Colon (tissue), 2 donors: Measurements from ENCODE around the gene ZC3HAV1.
"Not testable (repeated sequence)": the region's sequence is repeated elsewhere in the genome, so short reads cannot be mapped to it uniquely, and the experiment has no call there.

ENCODE experiments used
- FAIRE-seq: peaks from 2 replicates; lab custom pipeline; 2012; peaks lifted over from hg19 to GRCh38; lab: Jason Lieb, UNC
- donor health status: control.
- donor health status: control.

The ZC3HAV1 gene

GRCh38 chr7:139109188-139109982 lies at the start of gene ZC3HAV1:
Gene ZC3HAV1 (minus strand): TSS chr7:139109720. CDS start chr7:139109331, 389 bp downstream.
- FAIRE-seq = no peak

- FAIRE-seq = no peak
These were observed 44.3 kb upstream of the ZC3HAV1 start for GRCh38 chr7:139153832-139154231.

- no peak for FAIRE-seq
These were observed 42.6 kb upstream of the ZC3HAV1 start for GRCh38 chr7:139152149-139152548.

- FAIRE-seq = no peak
These were observed 29.6 kb upstream of the ZC3HAV1 start for GRCh38 chr7:139139150-139139549.

DNA sequence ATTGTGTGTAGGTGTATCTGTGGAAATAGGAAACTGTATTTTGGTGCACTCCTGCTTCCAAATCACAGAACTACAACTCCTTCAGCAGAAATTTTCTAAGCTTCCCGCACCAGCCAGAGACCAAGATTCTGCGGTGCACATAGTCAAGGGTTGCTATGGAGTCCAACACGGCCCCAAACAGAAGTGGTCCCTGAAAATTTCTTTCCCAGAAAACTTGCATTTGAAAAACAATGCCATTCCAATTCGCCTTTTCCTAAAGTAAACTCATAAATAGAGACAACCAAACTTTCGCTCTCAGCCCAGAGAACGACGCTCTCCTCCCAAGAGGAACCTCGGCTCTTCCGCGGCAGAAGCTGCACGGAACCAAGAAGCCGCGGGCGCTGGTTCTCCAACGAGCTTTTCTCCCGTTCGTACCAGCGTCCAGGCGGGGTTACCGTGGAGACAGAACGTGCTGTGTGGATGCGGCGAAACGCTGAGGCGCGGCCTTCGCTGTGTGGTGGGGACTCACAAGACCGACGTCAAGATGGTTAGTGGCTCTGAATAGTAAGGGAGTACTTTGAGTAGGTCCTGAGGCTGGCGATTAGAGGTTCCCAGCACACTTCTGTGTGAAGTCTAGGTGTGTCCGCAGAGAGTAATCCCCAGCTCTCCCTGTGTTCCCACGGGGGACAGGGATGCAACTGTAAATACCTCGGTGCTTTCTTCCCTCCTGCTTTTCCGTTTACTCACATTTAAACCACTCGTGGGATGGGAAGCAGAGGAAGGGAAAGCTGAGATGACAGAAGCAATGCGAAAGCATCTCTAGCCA lies 24.0 kb upstream of the ZC3HAV1 start:
- FAIRE-seq = no peak

DNA sequence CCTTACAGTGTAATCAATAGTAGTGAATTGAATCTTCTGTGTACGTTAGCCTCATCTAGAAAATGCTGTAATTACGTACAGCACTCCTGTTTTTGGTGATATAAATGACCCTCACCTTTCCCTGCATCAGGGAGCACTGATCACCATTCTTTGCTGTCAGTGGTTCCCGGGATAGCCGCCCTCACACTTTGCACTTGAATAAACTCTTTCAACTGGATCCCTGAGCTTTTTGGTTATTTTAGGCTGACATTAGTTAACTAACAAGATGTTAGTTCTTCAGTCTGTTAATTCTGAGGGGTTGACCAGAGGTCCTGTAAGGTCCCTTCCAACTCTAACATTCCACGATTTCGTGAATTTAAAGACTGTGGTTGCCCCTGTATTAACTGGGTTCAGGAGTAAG lies 23.4 kb upstream of the ZC3HAV1 start:
- FAIRE-seq = no peak

GRCh38 chr7:139131601-139132041 lies 22.1 kb upstream of the ZC3HAV1 start:
- FAIRE-seq = no peak

DNA sequence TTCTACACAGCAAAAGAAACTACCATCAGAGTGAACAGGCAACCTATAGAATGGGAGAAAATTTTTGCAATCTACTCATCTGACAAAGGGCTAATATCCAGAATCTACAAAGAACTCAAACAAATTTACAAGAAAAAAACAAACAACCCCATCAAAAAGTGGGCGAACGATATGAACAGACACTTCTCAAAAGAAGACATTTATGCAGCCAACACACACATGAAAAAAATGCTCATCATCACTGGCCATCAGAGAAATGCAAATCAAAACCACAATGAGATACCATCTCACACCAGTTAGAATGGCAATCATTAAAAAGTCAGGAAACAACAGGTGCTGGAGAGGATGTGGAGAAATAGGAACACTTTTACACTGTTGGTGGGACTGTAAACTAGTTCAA lies 20.3 kb upstream of the ZC3HAV1 start:
- FAIRE-seq = not testable (repeated sequence)

DNA sequence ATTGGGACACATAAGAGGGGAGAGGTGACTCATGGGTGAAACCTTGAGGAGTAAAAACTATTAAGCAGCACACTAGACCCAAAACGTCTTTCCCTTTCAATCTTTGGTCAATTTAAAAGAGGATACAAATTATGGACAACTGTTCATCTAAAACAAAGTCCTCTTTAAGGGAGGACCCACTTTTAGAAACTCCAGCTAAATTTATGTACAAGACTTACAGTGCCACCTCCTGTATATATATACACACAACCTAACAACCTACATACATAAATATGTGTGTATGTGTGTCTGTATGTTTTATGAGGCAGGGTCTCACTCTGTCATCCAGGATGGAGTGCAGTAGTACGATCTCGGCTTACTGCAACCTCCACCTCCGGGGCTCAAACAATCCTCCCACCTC lies 18.1 kb upstream of the ZC3HAV1 start:
- no peak for FAIRE-seq

DNA sequence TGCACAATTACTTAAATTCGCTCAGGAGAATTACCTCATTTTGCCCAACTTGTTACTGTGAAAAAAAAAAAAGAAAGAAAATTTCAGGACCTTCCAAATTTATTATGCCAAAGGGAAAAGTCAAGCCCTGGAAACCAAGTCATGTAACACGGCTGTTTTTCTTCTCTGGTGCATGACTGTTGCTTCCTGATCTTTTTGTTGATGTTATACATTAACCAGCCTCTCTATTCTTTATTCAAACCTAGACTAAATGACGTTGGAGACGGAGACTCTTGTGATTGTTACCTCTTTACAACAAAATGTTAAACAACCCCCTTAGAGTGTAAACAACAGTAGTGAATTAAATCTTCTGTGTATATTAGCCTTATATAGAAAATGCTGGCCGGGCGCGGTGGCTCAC lies 16.1 kb upstream of the ZC3HAV1 start:
- FAIRE-seq = no peak

DNA sequence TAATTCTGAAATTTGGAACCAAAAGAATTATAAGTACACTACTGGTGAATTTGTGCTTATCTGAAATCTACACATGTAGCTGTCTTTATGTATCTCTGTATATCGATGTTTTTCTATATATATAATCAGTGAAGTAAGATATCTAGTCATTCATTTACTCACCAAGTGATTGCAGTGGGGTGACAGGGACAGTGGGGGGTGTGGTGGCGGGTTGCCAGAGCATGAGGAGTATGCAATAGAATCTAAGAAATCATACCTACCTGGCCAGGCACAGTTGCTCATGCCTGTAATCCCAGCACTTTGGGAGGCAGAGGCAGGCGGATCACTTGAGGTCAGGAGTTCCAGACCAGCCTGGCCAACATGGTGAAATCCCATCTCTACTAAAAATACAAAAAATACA lies 15.5 kb upstream of the ZC3HAV1 start:
- not testable (repeated sequence) for FAIRE-seq

GRCh38 chr7:139124084-139124914 lies 14.8 kb upstream of the ZC3HAV1 start:
- FAIRE-seq = no peak

- no peak for FAIRE-seq
These were observed 9.9 kb upstream of the ZC3HAV1 start for GRCh38 chr7:139119486-139119849.

DNA sequence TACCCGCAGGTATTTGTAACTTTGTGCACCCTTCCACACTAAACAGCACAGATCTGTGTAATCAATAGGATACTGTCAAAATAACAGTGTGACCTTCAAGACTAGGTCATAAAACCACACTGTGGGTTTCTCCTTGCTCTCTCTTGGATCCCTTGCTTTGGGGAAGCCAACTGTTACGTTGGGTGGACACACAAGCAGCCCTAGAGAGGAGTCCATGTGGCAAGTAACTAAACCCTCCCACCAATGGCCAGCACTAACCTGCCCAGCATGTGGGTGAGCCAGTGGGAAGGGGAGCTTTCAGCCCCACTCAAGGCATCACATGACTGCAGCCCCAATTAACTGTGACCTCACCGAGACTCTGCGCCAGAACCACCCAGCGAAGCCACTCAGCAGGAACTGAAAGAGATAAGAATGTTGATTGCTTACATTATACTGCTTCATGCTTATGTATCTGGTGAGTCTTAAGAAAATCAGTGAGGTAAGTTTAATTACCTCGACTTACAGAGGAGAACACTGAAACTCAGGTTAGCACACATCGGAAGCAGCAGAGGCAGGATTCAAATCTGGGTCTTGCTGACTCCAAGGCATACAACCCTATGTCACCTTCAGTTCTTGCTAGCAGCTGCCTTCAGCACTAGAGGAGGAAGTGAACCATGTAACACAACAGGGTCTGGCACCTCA lies 9.4 kb upstream of the ZC3HAV1 start:
- no peak for FAIRE-seq

- FAIRE-seq = no peak
These were observed 8.8 kb upstream of the ZC3HAV1 start for GRCh38 chr7:139118234-139118804.

GRCh38 chr7:139117599-139118233 lies 8.2 kb upstream of the ZC3HAV1 start:
- no peak for FAIRE-seq

- FAIRE-seq = no peak
These were observed 7.5 kb upstream of the ZC3HAV1 start for GRCh38 chr7:139116999-139117398.

GRCh38 chr7:139115104-139115503 lies 5.6 kb upstream of the ZC3HAV1 start:
- no peak for FAIRE-seq

GRCh38 chr7:139114585-139114984 lies 5.1 kb upstream of the ZC3HAV1 start:
- no peak for FAIRE-seq

DNA sequence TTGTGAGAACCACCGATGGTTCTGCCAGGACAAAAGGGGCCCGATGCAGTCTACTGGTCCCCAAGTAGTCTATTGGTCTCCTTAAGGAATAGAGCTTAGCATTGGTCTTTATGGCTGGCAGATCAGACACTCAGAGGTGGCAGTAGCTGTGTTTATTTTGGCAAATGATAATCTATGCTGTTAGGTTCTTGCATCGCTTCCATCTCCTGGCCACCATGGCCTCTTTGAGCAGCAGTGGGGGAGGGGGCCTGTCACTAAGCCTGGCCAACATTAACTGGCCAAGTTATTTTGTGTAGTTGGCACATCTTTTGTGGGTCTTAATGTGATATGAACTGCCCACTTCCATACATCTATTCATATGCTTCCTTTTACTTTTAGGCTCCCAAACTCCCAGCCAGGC lies 4.5 kb upstream of the ZC3HAV1 start:
- FAIRE-seq = no peak

- FAIRE-seq = no peak
These were observed 3.3 kb upstream of the ZC3HAV1 start for GRCh38 chr7:139112741-139113250.
